Activated naive CD4-positive, alpha-beta T cell (primary cell): ENCODE results near the gene RPS6KA4.

Source experiments
- DNase-seq, 4 experiments: peaks; one replicate each; lab custom pipeline; 2025; lab: John Stamatoyannopoulos, UW

Gene RPS6KA4

GRCh38 chr11:64348383-64349024 lies 10.5 kb upstream of the RPS6KA4 start:
- no peak for DNase-seq

DNA sequence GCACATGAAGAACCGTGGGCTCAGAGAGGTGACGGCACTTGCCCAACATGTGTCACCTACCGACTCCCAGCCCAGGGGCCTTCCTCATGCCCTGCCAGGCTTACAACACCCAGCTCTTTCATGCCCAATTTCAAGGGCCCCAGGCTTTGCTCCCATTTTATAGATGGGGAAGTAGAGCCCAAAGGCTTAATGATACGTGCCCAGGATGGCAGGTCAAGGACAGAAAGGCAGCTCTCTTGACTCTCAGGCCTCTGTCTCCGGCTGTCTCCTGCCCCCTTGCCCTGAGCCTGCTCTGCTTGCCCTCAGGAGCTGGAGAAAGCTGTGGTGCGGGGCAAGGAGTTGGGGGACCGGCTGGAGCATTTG lies 10.0 kb upstream of the RPS6KA4 start:
- DNase-seq: no peak

- no peak for DNase-seq
These were observed 9.6 kb upstream of the RPS6KA4 start for GRCh38 chr11:64349404-64349803.

- no peak for DNase-seq
These were observed 7.8 kb upstream of the RPS6KA4 start for GRCh38 chr11:64351136-64351631.

GRCh38 chr11:64352099-64352994 lies 6.6 kb upstream of the RPS6KA4 start:
- DNase-seq: no peak

GRCh38 chr11:64352995-64353714 lies 5.8 kb upstream of the RPS6KA4 start:
- no peak for DNase-seq

DNA sequence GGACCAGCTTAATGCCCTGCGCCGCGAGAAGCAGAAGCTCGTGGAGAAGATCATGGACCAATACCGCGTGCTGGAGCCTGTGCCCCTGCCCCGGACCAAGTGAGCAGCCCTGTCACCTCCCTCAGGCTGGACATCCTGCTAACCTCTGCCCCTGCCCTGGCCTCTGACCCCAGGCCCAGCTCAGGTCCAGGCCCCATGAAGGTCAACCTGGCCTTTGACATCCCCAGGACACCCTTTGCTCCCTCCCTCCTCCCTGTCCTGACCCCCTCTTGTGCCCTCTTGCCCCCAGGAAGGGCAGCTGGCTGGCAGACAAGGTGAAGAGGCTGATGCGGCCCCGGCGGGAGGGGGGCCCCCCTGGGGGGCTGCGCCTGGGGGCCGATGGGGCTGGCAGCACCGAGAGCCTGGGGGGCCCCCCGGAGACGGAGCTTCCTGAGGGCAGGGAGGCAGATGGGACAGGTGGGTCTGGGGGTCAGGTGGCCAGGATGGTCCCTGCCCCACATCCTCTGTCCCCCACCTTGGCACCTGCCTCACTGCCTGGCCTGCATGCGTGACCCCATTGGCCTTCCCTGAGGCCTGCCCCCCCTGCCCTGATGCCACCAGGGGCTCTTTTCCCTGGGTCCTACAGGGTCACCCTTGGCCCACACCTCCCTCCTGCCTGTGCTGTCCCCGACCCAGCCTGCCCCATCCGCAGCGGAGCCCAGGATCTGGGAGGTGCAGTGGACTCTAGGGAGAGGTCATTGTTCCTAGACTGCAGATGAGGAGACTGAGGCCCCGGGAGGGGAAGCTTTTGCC lies 5.1 kb upstream of the RPS6KA4 start:
- no peak for DNase-seq

- DNase-seq: peak in 1 of 4 experiments; percentile 50
These were observed 3.7 kb upstream of the RPS6KA4 start for GRCh38 chr11:64355078-64355940.

DNA sequence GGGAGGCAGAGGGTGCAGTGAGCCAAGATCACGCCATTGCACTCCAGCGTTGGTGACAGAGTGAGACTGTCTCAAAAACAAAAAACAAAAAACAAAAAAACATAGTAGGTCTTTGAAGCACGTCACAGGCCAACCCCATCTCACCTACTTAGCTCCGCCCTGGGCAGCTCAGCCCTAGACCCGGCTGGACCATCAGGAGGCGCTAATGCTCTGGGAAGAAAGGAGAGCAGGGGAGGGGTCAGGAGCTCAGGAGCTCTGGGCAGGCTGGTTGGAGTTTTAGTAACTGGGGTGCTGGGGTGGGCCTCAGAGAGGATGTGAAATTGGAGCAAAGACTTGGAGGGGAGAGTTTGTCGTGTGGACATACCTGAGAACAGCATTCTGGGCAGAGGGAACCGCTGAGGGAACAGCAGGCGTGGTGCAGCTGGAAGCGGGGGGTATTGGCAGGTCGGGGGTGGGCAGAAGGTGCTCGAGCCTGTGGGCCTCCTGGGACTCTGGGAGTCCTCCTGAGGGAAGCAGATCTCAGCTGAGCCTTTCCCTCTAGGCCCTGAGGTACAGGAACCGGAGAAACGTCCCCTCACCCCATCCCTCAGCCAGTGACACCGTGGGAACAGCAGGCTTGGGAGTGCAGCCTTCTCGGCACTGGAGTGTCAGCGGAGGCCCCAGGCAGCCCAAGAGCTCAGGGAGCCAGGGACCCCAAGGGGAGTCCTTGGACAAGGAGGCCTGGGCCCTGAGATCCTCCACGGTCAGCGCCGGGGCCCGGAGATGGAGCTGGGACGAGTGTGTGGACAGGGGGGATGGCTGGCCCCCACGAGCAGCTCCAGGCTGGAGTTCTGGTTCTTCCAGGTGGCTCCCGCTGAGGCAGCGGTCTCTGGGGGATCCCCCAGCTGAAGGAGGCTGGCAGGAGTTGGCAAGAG lies 2.2 kb upstream of the RPS6KA4 start:
- DNase-seq: no peak

DNA sequence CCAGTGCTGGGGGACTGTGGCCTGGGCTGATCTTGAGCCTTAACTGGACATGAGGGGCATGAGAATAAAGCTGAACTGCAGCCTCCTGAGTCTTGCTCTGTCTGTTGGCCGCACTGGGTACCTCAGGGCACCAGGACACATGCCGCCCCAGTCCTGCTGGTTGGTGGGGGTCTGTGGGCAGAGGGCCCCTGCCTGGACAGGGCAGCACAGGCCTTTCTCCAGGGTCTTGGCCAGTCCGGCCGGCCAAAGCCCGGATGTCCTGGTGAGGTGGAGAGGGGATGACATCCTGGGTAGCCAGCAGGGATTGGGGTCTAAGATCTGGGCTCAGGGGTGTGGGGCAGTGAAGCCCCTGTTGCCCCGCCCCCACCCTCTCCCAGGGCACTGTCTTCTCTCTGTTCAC lies 1.5 kb upstream of the RPS6KA4 start:
- DNase-seq: no peak

DNA sequence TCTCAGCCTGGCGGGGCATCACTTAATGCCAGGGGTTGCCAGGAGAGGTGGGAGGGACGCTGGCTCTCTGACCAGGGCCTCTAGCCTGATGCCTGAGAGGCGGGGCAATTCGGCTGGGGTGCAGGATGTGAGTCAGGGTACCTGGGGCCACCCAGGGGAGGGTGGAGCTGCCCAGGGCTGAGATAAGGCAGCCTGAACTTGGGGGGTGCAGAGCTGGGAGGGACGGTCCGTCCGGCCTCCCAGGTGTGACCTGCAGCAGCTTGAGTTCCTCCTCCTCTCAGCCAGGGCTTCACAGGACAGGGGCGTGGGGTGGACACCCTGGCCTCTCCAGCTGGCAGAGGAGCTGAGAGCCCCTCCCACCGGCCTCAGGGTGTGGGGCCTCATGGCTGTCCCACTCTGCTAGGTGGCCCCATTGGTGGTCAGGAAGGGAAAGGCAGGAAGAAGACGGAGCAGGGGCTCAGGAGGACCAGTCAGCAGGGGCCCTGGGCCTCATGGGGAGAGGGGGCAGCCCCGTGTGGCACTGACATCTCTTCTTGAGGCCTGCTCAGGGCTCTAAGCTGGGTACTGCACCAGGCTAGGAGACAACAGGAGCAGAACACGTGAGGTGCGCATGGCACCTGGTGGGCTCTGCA lies 942 bp upstream of the RPS6KA4 start:
- peak in 1 of 4 experiments; percentile 36 for DNase-seq

- no peak for DNase-seq
These were observed 441 bp upstream of the RPS6KA4 start for GRCh38 chr11:64358536-64358906.

GRCh38 chr11:64359712-64360445 lies 917 bp downstream of the RPS6KA4 start:
- DNase-seq: peak in 1 of 4 experiments; percentile 13

GRCh38 chr11:64360448-64360921 lies 1.5 kb downstream of the RPS6KA4 start:
- DNase-seq: no peak

DNA sequence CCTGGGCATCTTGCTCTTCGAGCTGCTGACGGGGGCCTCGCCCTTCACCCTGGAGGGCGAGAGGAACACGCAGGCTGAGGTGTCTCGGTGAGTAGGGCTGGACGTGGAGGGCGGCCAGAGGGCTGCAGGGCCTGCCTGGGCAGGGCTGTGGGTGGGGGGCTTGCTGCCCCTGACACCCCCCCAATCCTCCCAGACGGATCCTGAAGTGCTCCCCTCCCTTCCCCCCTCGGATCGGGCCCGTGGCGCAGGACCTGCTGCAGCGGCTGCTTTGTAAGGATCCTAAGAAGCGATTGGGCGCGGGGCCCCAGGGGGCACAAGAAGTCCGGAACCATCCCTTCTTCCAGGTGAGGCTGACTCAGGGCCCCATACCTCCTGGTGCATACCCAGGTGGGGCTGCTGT lies 2.7 kb downstream of the RPS6KA4 start:
- no peak for DNase-seq

- DNase-seq: no peak
These were observed 3.4 kb downstream of the RPS6KA4 start for GRCh38 chr11:64362339-64362738.

DNA sequence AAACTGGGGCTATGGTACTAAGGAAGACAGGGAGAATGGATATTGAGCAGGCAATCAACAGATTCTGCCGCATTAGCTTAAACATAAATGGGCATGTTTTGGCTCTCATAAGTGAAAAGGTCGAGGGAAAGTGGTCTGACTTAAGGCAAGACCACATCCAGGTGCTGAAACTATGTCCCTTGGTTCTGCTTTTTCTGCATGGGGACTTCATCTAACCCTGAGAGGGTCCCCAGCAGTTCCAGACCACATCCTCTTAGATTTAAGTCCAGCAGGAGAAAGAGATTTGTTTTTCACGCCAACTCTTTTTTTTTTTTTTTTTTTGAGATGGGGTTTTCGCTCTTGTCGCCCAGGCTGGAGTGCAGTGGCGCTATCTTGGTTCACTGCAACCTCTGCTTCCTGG lies 5.5 kb downstream of the RPS6KA4 start:
- no peak for DNase-seq

- no peak for DNase-seq
These were observed 5.9 kb downstream of the RPS6KA4 start for GRCh38 chr11:64364911-64365310.
